K562 (cell line): ENCODE results near the gene IFI30. TPM values are rescaled to one million over a fixed set of nuclear protein-coding genes. Genes with fewer than 3 reads are reported as not detected.

ENCODE experiments used
- polyA plus RNA-seq, 8 experiments: library from polyadenylated mRNA; depleted of rRNA in 4 of 8; stranded (reverse) in 5 of 8; unstranded in 3 of 8; fragments of >200 nt; fragmentation: Nextera tagmentation in 2 of 8; fragmentation: Illumina TruSeq in 1 of 8; extraction: Ambion mirVana in 2 of 8; extraction: Trizol in 1 of 8; gene quantifications; 2 replicates each; pipeline versions ENCODE4 v1.2.1 to v1.2.3, GENCODE V29; 2011 to 2014; ENCODE audit warnings: inconsistent platforms in 1 of 8, missing spikeins in 1 of 8
- total RNA-seq, 7 experiments: library from RNA; depleted of rRNA in 6 of 7; stranded (reverse); fragments of >200 nt in 6 of 7; fragmentation: Illumina TruSeq in 2 of 7; extraction: Trizol in 2 of 7; gene quantifications; 2 replicates each; pipeline versions ENCODE4 v1.2.1 to v1.2.3, GENCODE V29; 2011 to 2021; ENCODE audit warnings: low replicate concordance in 1 of 7
- TF ChIP-seq, protein P1 (sequence below): fragments of 200-600 bp; sonication (generic); IDR thresholded peaks from one replicate; pipeline ENCODE4 v1.6.1; 2012; ENCODE audit warnings: mild to moderate bottlenecking, low read depth, low read length, inconsistent platforms
- TF ChIP-seq, protein P2 (sequence below): sonication (generic); formaldehyde crosslinking; IDR thresholded peaks from 2 replicates; pipeline ENCODE4 v1.9.0; 2022; ENCODE audit warnings: mild to moderate bottlenecking, missing genetic modification reagents
- TF ChIP-seq, protein P3 (sequence below): fragments of 450-650 bp; IDR thresholded peaks from 2 replicates; pipeline ENCODE4 v1.6.1; 2014; ENCODE audit warnings: low read depth, mild to moderate bottlenecking, moderate library complexity, borderline replicate concordance
- TF ChIP-seq, protein P4 (sequence below): conservative IDR thresholded peaks from 2 replicates; pipeline ENCODE4 v1.6.1; 2011; ENCODE audit warnings: low read depth, mild to moderate bottlenecking, low read length; ENCODE audit not compliant: control insufficient read depth
- TF ChIP-seq, protein P5 (sequence below): fragments of 250-450 bp; sonication (Bioruptor Pico); IDR thresholded peaks from 2 replicates; pipeline ENCODE4 v1.4.0; 2020; ENCODE audit warnings: mild to moderate bottlenecking, moderate library complexity, borderline replicate concordance

Gene IFI30
- total and polyA plus RNA-seq, 9 of the 15 experiments (the other 6 are each of a cell fraction or from before 2014, with no cell fraction given) = 63.7 to 430 (median 109) TPM

DNA sequence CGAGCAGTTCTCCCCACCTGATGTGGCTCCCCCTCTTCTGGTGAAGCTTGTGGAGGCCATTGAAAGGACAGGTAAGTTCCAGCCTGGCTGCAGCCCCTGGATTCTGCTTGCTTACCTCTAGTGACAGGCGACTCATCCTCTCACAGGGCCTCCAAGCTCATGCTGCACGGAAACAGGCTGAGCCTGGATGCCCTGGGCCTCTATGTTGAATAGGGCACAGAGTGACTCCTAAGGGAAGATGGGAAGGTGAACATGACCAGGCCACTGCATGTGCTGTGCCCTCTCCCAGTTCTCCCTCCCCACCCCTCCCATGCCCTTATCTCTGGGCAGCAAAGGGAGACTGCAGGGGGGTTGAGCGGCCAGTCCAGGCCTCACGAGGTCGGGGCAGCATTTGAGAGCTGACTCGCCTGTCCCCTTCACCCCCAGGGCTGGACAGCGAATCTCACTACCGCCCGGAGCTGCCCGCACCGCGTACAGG, 13.1 kb upstream of the IFI30 start (continued):
- TF ChIP-seq, protein P1, sequence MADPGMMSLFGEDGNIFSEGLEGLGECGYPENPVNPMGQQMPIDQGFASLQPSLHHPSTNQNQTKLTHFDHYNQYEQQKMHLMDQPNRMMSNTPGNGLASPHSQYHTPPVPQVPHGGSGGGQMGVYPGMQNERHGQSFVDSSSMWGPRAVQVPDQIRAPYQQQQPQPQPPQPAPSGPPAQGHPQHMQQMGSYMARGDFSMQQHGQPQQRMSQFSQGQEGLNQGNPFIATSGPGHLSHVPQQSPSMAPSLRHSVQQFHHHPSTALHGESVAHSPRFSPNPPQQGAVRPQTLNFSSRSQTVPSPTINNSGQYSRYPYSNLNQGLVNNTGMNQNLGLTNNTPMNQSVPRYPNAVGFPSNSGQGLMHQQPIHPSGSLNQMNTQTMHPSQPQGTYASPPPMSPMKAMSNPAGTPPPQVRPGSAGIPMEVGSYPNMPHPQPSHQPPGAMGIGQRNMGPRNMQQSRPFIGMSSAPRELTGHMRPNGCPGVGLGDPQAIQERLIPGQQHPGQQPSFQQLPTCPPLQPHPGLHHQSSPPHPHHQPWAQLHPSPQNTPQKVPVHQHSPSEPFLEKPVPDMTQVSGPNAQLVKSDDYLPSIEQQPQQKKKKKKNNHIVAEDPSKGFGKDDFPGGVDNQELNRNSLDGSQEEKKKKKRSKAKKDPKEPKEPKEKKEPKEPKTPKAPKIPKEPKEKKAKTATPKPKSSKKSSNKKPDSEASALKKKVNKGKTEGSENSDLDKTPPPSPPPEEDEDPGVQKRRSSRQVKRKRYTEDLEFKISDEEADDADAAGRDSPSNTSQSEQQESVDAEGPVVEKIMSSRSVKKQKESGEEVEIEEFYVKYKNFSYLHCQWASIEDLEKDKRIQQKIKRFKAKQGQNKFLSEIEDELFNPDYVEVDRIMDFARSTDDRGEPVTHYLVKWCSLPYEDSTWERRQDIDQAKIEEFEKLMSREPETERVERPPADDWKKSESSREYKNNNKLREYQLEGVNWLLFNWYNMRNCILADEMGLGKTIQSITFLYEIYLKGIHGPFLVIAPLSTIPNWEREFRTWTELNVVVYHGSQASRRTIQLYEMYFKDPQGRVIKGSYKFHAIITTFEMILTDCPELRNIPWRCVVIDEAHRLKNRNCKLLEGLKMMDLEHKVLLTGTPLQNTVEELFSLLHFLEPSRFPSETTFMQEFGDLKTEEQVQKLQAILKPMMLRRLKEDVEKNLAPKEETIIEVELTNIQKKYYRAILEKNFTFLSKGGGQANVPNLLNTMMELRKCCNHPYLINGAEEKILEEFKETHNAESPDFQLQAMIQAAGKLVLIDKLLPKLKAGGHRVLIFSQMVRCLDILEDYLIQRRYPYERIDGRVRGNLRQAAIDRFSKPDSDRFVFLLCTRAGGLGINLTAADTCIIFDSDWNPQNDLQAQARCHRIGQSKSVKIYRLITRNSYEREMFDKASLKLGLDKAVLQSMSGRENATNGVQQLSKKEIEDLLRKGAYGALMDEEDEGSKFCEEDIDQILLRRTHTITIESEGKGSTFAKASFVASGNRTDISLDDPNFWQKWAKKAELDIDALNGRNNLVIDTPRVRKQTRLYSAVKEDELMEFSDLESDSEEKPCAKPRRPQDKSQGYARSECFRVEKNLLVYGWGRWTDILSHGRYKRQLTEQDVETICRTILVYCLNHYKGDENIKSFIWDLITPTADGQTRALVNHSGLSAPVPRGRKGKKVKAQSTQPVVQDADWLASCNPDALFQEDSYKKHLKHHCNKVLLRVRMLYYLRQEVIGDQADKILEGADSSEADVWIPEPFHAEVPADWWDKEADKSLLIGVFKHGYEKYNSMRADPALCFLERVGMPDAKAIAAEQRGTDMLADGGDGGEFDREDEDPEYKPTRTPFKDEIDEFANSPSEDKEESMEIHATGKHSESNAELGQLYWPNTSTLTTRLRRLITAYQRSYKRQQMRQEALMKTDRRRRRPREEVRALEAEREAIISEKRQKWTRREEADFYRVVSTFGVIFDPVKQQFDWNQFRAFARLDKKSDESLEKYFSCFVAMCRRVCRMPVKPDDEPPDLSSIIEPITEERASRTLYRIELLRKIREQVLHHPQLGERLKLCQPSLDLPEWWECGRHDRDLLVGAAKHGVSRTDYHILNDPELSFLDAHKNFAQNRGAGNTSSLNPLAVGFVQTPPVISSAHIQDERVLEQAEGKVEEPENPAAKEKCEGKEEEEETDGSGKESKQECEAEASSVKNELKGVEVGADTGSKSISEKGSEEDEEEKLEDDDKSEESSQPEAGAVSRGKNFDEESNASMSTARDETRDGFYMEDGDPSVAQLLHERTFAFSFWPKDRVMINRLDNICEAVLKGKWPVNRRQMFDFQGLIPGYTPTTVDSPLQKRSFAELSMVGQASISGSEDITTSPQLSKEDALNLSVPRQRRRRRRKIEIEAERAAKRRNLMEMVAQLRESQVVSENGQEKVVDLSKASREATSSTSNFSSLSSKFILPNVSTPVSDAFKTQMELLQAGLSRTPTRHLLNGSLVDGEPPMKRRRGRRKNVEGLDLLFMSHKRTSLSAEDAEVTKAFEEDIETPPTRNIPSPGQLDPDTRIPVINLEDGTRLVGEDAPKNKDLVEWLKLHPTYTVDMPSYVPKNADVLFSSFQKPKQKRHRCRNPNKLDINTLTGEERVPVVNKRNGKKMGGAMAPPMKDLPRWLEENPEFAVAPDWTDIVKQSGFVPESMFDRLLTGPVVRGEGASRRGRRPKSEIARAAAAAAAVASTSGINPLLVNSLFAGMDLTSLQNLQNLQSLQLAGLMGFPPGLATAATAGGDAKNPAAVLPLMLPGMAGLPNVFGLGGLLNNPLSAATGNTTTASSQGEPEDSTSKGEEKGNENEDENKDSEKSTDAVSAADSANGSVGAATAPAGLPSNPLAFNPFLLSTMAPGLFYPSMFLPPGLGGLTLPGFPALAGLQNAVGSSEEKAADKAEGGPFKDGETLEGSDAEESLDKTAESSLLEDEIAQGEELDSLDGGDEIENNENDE = no peak
- TF ChIP-seq, protein P2, sequence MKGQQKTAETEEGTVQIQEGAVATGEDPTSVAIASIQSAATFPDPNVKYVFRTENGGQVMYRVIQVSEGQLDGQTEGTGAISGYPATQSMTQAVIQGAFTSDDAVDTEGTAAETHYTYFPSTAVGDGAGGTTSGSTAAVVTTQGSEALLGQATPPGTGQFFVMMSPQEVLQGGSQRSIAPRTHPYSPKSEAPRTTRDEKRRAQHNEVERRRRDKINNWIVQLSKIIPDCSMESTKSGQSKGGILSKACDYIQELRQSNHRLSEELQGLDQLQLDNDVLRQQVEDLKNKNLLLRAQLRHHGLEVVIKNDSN (CRISPR knock-in tag) = peak; percentile 39; the same call in 1 of the 2 replicates
- TF ChIP-seq, protein P3, sequence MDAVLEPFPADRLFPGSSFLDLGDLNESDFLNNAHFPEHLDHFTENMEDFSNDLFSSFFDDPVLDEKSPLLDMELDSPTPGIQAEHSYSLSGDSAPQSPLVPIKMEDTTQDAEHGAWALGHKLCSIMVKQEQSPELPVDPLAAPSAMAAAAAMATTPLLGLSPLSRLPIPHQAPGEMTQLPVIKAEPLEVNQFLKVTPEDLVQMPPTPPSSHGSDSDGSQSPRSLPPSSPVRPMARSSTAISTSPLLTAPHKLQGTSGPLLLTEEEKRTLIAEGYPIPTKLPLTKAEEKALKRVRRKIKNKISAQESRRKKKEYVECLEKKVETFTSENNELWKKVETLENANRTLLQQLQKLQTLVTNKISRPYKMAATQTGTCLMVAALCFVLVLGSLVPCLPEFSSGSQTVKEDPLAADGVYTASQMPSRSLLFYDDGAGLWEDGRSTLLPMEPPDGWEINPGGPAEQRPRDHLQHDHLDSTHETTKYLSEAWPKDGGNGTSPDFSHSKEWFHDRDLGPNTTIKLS = no peak
- TF ChIP-seq, protein P4, sequence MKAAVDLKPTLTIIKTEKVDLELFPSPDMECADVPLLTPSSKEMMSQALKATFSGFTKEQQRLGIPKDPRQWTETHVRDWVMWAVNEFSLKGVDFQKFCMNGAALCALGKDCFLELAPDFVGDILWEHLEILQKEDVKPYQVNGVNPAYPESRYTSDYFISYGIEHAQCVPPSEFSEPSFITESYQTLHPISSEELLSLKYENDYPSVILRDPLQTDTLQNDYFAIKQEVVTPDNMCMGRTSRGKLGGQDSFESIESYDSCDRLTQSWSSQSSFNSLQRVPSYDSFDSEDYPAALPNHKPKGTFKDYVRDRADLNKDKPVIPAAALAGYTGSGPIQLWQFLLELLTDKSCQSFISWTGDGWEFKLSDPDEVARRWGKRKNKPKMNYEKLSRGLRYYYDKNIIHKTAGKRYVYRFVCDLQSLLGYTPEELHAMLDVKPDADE = no peak
- TF ChIP-seq, protein P5, sequence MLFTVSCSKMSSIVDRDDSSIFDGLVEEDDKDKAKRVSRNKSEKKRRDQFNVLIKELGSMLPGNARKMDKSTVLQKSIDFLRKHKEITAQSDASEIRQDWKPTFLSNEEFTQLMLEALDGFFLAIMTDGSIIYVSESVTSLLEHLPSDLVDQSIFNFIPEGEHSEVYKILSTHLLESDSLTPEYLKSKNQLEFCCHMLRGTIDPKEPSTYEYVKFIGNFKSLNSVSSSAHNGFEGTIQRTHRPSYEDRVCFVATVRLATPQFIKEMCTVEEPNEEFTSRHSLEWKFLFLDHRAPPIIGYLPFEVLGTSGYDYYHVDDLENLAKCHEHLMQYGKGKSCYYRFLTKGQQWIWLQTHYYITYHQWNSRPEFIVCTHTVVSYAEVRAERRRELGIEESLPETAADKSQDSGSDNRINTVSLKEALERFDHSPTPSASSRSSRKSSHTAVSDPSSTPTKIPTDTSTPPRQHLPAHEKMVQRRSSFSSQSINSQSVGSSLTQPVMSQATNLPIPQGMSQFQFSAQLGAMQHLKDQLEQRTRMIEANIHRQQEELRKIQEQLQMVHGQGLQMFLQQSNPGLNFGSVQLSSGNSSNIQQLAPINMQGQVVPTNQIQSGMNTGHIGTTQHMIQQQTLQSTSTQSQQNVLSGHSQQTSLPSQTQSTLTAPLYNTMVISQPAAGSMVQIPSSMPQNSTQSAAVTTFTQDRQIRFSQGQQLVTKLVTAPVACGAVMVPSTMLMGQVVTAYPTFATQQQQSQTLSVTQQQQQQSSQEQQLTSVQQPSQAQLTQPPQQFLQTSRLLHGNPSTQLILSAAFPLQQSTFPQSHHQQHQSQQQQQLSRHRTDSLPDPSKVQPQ = no peak
